Keratinocyte (primary cell): Measurements from ENCODE around the gene IRGC. TPM values are rescaled to one million over a fixed set of nuclear protein-coding genes. Genes with fewer than 3 reads are reported as not detected.

ENCODE experiments used
- DNase-seq: peaks from one replicate; pipeline ENCODE4 v3.0.0-alpha.2; 2011; ENCODE audit warnings: low read depth, missing footprints, low spot score
- FAIRE-seq: peaks from 2 replicates; lab custom pipeline; 2011; peaks lifted over from hg19 to GRCh38; lab: Jason Lieb, UNC
- H2AFZ ChIP-seq: 2 replicates; pipeline ENCODE4 v1.6.0; 2012; ENCODE audit warnings: low read length, control low read depth, inconsistent platforms; ENCODE audit not compliant: control insufficient read depth
- H3K27ac ChIP-seq: 2 replicates; pipeline ENCODE4 v1.5.1; 2011; ENCODE audit warnings: low read length; ENCODE audit not compliant: control insufficient read depth, insufficient read depth
- H3K27me3 ChIP-seq: 3 replicates; pipeline ENCODE4 v1.6.0; 2011; ENCODE audit warnings: low read length; ENCODE audit not compliant: control insufficient read depth, insufficient read depth; ENCODE audit errors: extremely low read depth
- H3K36me3 ChIP-seq, 2 experiments: 2 replicates in 1 of 2; 3 replicates in 1 of 2; pipeline ENCODE4 v1.5.1; 2011; ENCODE audit warnings: low read length in 2 of 2, mild to moderate bottlenecking in 1 of 2; ENCODE audit not compliant: control insufficient read depth in 2 of 2, insufficient read depth in 2 of 2; ENCODE audit errors: extremely low read depth in 1 of 2
- H3K4me1 ChIP-seq: 3 replicates; pipeline ENCODE4 v1.5.1; 2011; ENCODE audit warnings: low read length; ENCODE audit not compliant: control insufficient read depth, insufficient read depth; ENCODE audit errors: extremely low read depth
- H3K4me2 ChIP-seq: 3 replicates; pipeline ENCODE4 v1.6.0; 2011; ENCODE audit warnings: low read depth, low read length; ENCODE audit not compliant: control insufficient read depth, insufficient read depth; ENCODE audit errors: extremely low read depth
- H3K4me3 ChIP-seq, 3 experiments: fragments of 200-600 bp in 1 of 3; sonication (generic) in 1 of 3; 2 replicates in 2 of 3; 3 replicates in 1 of 3; pipeline ENCODE4 v1.5.1; 2011 to 2016; ENCODE audit warnings: low read length in 3 of 3, mild to moderate bottlenecking in 3 of 3, control low read depth in 2 of 3, inconsistent platforms in 1 of 3, low read depth in 1 of 3, mixed read lengths in 1 of 3, mixed run types in 1 of 3, moderate library complexity in 1 of 3; ENCODE audit not compliant: control insufficient read depth in 2 of 3, insufficient read depth in 2 of 3; ENCODE audit errors: extremely low read depth in 1 of 3
- H3K79me2 ChIP-seq: 2 replicates; pipeline ENCODE4 v1.6.0; 2012; ENCODE audit warnings: low read length; ENCODE audit not compliant: control insufficient read depth, insufficient read depth
- H3K9ac ChIP-seq: 3 replicates; pipeline ENCODE4 v1.6.0; 2011; ENCODE audit warnings: low read length; ENCODE audit not compliant: control insufficient read depth, insufficient read depth; ENCODE audit errors: extremely low read depth
- H3K9me1 ChIP-seq: 3 replicates; pipeline ENCODE4 v1.6.0; 2011; ENCODE audit warnings: low read length; ENCODE audit not compliant: control insufficient read depth, insufficient read depth; ENCODE audit errors: extremely low read depth
- H3K9me3 ChIP-seq: 2 replicates; pipeline ENCODE4 v1.5.1; 2012; ENCODE audit warnings: low read depth, low read length; ENCODE audit not compliant: control insufficient read depth
- H4K20me1 ChIP-seq: 3 replicates; pipeline ENCODE4 v1.6.0; 2011; ENCODE audit warnings: low read length; ENCODE audit not compliant: control insufficient read depth, insufficient read depth; ENCODE audit errors: extremely low read depth
- CTCF ChIP-seq, 3 experiments: IDR thresholded peaks in 1 of 3; conservative IDR thresholded peaks in 1 of 3; optimal IDR thresholded peaks in 1 of 3; 2 replicates in 2 of 3; 3 replicates in 1 of 3; pipeline versions ENCODE3 to v1.5.1; 2011; ENCODE audit warnings: low read length in 3 of 3, mild to moderate bottlenecking in 3 of 3, moderate library complexity in 2 of 3, control low read depth in 1 of 3, inconsistent platforms in 1 of 3; ENCODE audit not compliant: insufficient read depth in 2 of 3; ENCODE audit errors: extremely low read depth in 1 of 3
- EZH2 ChIP-seq: IDR thresholded peaks from one replicate; pipeline ENCODE4 v1.6.1; 2012; ENCODE audit warnings: inconsistent platforms, mild to moderate bottlenecking, low read length, moderate library complexity
- dilution Hi-C: fragments of 300-500 bp; cut with MboI; formaldehyde crosslinking; loops from one replicate; pipeline ENCODE4 v1.7.0; 2020; ENCODE audit warnings: low sequenced_read_pairs; ENCODE audit not compliant: extremely low pct_ligation_motif_present
- polyA plus RNA-seq, 5 experiments: library from polyadenylated mRNA; depleted of rRNA in 3 of 5; stranded (reverse) in 3 of 5; stranded (forward) in 1 of 5; unstranded in 1 of 5; fragments of >200 nt; gene quantifications; 1 replicate in 1 of 5; 2 replicates in 3 of 5; 3 replicates in 1 of 5; pipeline versions ENCODE4 v1.2.1 to v1.2.3, GENCODE V29; 2011 to 2012; ENCODE audit warnings: missing spikeins in 2 of 5, low read depth in 1 of 5, low replicate concordance in 1 of 5

IRGC gene
- polyA plus RNA-seq, 1 donor (not counting 4 experiments of a cell fraction or from before 2014, with no cell fraction given): not detected

DNA sequence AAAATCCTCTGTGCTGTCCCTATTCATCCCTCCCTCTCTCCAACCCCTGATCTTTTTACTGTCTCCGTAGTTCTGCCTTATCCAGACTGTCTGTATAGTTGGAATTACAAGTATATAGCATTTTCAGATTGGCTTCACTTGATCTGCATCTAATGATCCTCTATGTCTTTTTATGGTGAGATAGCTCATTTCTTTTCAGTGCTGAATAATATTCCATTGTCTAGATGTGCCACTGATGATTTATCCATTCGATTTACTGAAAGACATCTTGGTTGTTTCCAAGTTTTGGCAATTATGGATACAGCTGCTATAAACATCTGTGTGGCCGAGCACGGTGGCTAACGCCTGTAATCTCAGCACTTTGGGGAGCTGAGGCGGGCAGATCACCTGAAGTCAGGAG is 19.1 kb downstream of the IRGC start:
- Histone ChIP-seq H3K9ac (no peak overlapping the region), H3K4me2 (no peak overlapping the region), H2AFZ (no peak overlapping the region), H3K4me3 (no peak overlapping the region), H3K4me1 (peaks cover 13% of the 10 kb centered on the region), H3K9me1 (no peaks in the 10 kb centered on the region), H3K36me3 (peaks cover 56 to 63% of the 10 kb centered on the region in 2 experiments), H4K20me1 (no peaks in the 10 kb centered on the region), H3K27ac (no peak overlapping the region), H3K27me3 (no peaks in the 10 kb centered on the region), H3K9me3 (no peaks in the 10 kb centered on the region), H3K79me2 (no peaks in the 10 kb centered on the region)
- TF ChIP-seq EZH2: no peak
- TF ChIP-seq CTCF (optimal IDR thresholded peaks at IDR 0.05 in 1 of 3, IDR thresholded peaks at IDR 0.05 in 1 of 3, conservative IDR thresholded peaks at IDR 0.05 in 1 of 3; ENCODE audit: extremely low read depth in 1 of 3, insufficient read depth in 2 of 3, low read length in 3 of 3): no peak
- no peak for FAIRE-seq
- no peak for DNase-seq
- dilution Hi-C loops: no loop called here

DNA sequence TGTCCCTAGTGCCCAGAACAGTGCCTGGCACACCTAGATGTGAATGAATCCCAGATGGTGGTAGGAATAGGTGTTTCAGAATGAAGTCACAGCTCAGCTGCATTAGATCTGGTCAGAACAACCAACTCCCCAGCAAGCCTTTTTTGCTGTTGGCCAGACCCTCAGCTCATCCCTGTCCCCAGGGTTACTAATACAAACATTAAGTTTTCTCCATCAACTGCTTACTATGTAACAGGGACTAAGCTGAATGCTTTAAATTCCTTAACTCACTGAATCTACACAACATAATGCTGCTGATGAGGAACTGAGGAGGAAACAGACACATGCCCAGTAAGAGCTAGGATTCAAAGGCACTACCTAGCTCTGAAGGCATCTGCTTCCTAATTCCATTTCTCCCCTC is 20.1 kb downstream of the IRGC start:
- Histone ChIP-seq H3K9me1 (no peaks in the 10 kb centered on the region), H3K4me2 (no peak overlapping the region), H3K36me3 (peaks cover 54 to 68% of the 10 kb centered on the region in 2 experiments), H3K27ac (no peak overlapping the region), H3K9me3 (no peaks in the 10 kb centered on the region), H3K9ac (no peak overlapping the region), H3K79me2 (no peaks in the 10 kb centered on the region), H4K20me1 (no peaks in the 10 kb centered on the region), H3K27me3 (no peaks in the 10 kb centered on the region), H3K4me3 (no peak overlapping the region), H2AFZ (no peak overlapping the region), H3K4me1 (peaks cover 19% of the 10 kb centered on the region)
- dilution Hi-C loops: no loop called here
- TF ChIP-seq CTCF (optimal IDR thresholded peaks at IDR 0.05 in 1 of 3, IDR thresholded peaks at IDR 0.05 in 1 of 3, conservative IDR thresholded peaks at IDR 0.05 in 1 of 3; ENCODE audit: extremely low read depth in 1 of 3, insufficient read depth in 2 of 3, low read length in 3 of 3): no peak
- no peak for TF ChIP-seq EZH2
- no peak for FAIRE-seq
- no peak for DNase-seq
